ENCODE data around the gene TRIM33. TPM values are rescaled to one million over a fixed set of nuclear protein-coding genes. Genes with fewer than 3 reads are reported as not detected.
"Not testable (repeated sequence)": the region's sequence is repeated elsewhere in the genome, so short reads cannot be mapped to it uniquely, and the experiment has no call there.

The TRIM33 gene
- total RNA-seq, 1 donor from 2014 or later: 47.2 TPM

DNA sequence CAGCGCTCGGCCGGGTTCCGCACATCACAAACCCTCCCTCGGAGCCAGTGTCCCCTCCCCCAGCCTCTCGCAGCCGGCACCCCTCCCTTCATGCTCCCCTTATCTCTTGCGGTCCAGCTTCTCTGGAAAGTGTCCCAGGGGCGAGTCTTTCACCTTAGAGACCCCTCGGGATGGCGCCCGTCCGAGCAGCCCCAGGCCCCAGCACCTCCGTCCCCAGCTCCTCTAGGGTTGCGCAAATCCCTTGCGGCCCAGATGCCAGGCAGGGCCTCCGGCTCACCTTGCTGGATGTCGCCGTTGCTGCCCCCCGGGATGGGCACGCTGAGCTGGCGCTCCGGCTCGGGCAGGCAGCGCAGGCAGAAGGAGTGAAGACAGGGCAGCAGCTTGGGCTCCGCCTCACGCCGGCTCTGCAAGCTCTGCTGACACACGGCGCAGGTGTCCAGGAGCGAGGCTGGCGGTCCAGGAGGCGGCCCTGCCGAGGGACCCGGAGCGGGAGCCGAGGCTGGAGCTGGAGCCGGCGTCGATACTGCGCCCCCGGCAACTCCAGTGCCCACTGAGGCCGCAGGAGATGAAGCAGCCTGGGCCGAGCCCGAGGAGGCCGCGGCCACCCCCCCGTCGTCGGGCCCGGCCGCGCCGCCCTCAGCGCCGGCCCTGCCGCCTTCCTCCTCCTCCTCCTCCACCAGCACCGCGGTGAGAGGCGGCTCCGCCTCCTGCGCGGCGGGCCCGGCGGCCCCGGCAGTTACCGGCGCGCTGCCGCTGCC, 550 bp downstream of the TRIM33 start:
- DNase-seq (ENCODE audit: low read depth): no peak

GRCh38 chr1:114509596-114510273, 1.3 kb downstream of the TRIM33 start:
- DNase-seq (ENCODE audit: low read depth): no peak

DNA sequence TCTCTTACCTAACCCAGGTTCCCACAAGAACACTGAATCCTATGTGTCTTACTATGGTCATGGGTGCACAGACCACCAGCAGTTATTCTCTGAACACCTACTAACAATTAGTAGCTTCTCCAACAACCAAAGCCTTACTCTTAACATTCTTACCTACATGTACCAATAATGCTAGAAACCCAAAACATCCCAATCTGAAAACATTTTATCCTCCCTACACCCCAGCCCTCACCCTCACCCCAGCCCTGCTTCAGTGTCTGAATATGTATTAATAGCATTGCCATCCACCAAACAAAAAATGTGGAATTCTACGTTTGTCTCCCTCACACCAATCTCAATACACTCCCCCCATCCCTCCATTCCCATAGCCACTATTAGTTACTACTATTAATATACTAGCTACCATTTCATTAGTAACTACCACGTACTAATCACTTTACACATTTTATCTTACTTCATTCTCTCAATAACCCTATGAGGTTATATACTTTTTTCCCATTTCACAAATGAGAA, 2.6 kb downstream of the TRIM33 start:
- DNase-seq (ENCODE audit: low read depth): no peak

GRCh38 chr1:114507513-114507912, 3.5 kb downstream of the TRIM33 start:
- no peak for DNase-seq (ENCODE audit: low read depth)

- DNase-seq (ENCODE audit: low read depth): no peak
These were observed 5.8 kb downstream of the TRIM33 start for GRCh38 chr1:114505148-114505561.

DNA sequence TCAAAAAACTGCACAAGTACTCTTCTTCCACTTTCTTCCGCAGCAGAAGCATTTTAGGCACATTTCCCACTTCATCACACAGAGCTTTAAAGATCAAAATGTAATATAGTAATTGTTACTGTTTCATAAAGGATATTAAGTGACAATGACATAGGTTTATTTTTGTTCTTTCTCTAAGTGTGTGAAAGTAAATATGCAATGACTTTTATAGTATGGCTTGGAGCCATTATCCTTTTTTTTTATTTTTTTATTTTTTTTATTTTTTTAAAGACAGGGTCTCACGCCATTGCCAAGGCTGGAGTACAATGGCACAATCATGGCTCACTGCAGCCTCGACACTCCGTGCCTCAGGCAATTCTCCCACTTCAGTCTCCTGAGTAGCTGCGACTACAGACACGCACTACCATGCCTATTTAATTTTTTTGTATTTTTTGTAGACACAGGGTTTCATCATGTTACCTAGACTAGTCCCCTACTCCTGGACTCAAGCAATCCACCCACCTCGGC, 7.0 kb downstream of the TRIM33 start:
- DNase-seq (ENCODE audit: low read depth): no peak

GRCh38 chr1:114502080-114502479, 8.9 kb downstream of the TRIM33 start:
- no peak for DNase-seq (ENCODE audit: low read depth)

DNA sequence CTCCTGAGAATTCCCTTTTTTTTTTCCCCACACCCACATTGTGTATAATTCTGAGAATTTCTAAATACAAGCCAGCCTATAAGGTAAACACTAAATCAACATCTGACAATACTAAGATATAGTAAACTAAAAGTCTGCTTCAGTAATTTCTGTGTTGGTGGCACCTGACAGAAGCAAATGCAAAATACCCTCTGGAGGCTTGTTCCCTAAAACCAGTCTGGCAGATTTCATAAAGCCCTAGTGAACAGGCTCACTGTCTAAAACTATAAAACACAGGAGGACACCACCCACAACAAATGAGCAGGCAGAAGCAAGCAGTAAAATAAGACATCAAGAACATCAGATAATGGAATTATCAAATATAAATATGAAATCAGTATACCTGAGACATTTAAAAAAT, 11.5 kb downstream of the TRIM33 start:
- DNase-seq (ENCODE audit: low read depth): no peak

DNA sequence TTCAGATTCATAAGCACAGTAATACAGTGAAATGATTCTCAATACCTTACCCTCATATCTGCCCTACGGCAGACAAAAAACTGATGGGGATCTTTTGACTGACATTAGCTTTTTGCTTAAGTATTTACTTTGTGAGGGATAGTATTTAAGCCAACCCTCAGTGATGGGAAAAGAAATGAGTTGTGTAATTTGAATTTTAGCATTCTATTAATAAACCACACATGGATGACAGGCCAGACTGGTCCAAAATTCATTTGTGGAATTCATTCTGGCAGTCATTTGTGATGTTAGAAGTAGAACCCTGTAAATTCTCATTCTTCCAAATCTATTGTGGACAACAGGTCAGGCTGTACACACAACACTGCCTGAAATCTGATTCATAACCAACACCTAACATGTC, 14.9 kb downstream of the TRIM33 start:
- DNase-seq (ENCODE audit: low read depth): no peak

DNA sequence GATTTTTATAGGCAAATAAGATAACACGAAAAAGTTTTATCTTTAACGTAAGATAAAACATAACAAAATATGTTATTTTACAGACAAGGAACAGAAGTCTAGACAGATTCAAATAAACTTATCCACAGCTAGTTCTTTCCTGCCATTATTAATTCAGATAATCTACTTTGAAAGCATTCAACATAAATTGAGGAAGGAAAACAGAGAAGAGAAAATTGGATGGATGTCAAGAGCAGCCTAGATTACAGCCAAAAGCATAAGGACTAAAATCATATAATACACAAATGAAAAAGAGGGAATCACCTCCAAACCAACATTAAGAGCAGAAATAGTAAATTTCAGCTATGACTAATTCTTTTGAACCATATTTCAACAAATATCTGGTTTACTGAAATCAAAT, 15.5 kb downstream of the TRIM33 start:
- DNase-seq (ENCODE audit: low read depth): no peak

DNA sequence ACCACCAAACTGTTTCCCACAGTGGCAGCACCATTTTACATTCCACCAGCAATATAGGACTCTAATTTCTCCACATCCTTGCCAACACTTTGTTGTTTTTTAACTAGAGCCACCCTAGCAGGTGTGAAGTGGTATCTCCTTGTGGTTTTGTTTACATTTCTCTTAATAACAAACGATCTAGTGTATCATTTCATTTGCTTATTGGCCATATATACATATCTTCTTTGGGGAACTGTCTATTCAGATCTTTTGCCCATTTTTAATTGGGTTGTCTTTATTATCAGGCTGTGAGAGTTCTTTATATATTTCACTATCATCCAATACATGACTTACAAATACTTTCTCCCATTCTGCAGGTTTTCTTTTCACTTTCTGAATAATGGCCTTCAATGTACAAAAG, 18.0 kb downstream of the TRIM33 start:
- no peak for DNase-seq (ENCODE audit: low read depth)

DNA sequence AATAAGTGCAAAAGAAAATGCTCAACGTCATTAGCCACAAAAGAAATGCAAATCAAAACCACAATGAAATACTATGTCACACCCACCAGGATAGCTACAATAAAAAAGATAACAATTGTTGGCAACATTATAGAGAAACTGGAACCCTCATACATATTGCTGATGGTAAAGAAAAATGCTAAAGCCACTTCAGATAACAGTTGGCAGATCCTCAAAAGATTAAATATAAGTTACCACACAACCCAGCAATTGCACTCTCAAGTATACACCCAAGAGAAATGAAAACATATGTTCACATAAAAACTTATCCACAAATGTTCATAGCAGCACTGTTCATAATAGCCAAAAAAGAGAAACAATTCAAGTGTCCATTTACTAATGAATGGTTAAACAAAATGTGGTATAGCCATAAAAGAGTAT, 20.7 kb downstream of the TRIM33 start:
- DNase-seq (ENCODE audit: low read depth): no peak

GRCh38 chr1:114488739-114489138, 22.3 kb downstream of the TRIM33 start:
- DNase-seq (ENCODE audit: low read depth): no peak

DNA sequence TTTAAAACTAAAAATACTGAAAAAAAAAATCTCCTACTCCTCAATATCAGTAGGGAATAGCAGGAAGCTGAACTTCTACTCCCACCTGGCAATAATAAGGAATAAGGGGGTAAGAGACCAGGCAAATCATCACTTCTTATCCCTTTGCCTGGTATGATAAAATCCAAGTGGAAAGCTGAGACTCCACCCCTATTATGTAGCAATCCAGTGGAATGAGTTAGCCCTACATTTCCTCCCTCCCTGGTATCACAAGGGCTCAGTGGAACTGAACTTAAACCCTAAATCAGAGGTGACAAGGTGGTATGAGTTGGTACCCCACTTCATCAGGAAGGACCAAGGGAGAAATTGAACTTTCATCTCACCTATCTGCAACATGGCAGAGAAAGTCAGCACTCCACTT, 25.7 kb downstream of the TRIM33 start:
- DNase-seq (ENCODE audit: low read depth): no peak

DNA sequence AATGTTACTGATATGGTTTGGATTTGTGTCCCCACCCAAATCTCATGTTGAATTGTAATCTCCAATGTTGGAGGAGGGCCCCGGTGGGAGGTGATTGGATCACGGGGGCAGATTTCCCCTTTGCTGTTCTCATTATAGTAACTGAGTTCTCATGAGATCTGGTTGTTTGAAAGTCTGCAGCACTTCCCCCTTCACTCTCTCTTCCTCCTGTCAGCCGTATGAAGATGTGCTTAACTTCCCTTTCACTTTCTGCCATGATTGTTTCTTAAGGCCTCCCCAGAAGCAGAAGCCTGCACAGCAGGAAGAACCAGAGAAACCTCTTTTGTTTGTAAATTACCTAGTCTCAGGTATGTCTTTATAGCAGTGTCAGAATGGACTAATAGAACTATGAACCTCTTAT, 28.4 kb downstream of the TRIM33 start:
- DNase-seq (ENCODE audit: low read depth): peak; percentile 28

DNA sequence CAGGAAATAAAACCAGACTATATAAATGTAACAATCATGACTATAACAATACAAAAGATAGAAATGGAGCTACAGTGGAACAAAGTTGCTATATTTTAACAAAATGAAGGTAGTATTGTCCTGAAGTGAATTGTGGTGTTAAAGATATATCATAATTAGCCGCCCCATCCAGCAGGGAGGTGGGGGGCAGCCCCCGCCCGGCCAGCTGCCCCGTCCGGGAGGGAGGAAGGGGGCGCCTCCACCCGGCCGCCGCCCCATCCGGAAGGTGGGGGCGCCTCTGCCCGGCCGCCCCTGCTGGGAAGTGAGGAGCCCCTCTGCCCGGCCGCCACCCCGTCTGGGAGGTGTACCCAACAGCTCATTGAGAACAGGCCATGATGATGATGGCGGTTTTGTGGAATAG, 31.4 kb downstream of the TRIM33 start:
- not testable (repeated sequence) for DNase-seq (ENCODE audit: low read depth)

GRCh38 chr1:114479134-114479533, 31.9 kb downstream of the TRIM33 start:
- DNase-seq (ENCODE audit: low read depth): no peak

DNA sequence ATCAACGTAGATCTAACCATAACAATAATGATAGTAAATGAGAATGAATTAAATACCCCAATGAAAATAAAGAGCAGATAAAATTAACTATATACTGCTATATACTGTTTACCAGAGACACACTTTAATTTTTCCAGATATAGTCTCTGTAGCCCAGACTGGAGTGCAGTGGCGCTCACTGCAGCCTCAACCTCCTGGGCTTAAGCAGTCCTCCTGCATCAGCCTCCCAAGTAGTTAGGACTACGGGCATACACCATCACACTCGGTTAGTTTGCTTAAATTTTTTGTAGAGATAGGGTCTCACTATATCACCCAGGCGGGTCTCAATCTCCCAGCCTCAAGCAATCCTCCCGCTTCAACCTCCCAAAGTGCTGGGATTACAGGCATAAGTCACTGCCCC, 37.2 kb downstream of the TRIM33 start:
- no peak for DNase-seq (ENCODE audit: low read depth)

DNA sequence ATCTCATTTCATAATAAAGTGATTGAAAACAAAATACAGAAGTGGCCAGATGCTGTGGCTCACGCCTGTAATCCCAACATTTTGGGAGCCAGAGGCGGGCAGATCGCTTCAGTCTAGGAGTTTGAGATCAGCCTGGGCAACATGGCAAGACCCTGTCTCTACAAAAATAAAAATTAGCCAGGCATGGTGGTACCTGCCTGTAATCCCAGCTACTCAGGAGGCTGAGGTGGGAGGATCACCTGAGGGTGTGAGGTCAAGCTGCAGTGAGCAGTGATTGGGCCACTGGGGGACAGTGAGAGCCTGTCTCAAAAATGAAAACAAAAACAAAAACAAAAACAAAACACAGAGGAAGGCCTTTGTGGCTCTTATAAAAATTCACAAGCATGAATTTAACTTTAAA, 38.6 kb downstream of the TRIM33 start:
- DNase-seq (ENCODE audit: low read depth): no peak

DNA sequence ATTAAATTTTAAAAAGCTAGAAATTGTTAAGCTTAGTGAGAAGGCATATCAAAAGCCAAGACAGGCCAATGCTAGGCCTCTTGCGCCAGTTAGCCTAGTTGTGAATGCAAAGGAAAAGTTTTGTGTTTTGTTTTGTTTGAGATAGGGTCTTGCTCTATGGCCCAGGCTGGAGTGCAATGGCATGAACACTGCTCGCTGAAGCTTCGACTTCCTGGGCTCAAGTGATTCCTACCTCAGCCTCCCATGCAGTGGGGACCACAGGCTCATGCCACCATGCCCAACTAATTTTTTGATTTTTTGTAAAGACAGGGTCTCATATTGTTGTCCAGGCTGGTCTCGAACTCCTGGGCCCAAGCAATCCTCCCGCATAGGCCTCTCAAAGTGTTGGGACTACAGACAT, 40.3 kb downstream of the TRIM33 start:
- no peak for DNase-seq (ENCODE audit: low read depth)

GRCh38 chr1:114468710-114469468, 42.1 kb downstream of the TRIM33 start:
- peak; percentile 91 for DNase-seq (ENCODE audit: low read depth)

- DNase-seq (ENCODE audit: low read depth): no peak
These were observed 43.0 kb downstream of the TRIM33 start for GRCh38 chr1:114468047-114468446.
